CD4-positive, alpha-beta memory T cell (primary cell): ENCODE results near the gene FBXL19. TPM values are rescaled to one million over a fixed set of nuclear protein-coding genes. Genes with fewer than 3 reads are reported as not detected.

ENCODE experiments used
- CTCF ChIA-PET: fragments of 350-600 bp; sonication (Branson Sonifier 250); formaldehyde crosslinking; loops from one replicate; lab custom pipeline; 2021; ENCODE audit warnings: inconsistent platforms; ENCODE audit not compliant: partially characterized antibody; lab: Charles Lee
- POLR2A ChIA-PET: fragments of 350-600 bp; sonication (Branson Sonifier 250); formaldehyde crosslinking; loops from one replicate; lab custom pipeline; 2021; ENCODE audit not compliant: partially characterized antibody; lab: Charles Lee
- DNase-seq, 5 donors: peaks; one replicate each; pipeline versions ENCODE4 v3.0.0 to v3.0.0-alpha.2; 2020 to 2022; ENCODE audit warnings: mixed read lengths in 1 of 5
- H3K27ac ChIP-seq: one replicate; pipeline ENCODE4 v1.7.0; 2013; ENCODE audit warnings: low read depth, low read length
- H3K27me3 ChIP-seq: 2 replicates; pipeline ENCODE4 v1.7.0; 2013; ENCODE audit warnings: mild to moderate bottlenecking, low read length, moderate library complexity; ENCODE audit not compliant: insufficient read depth
- H3K36me3 ChIP-seq: 2 replicates; pipeline ENCODE4 v1.7.0; 2013; ENCODE audit warnings: mild to moderate bottlenecking, low read length, moderate library complexity; ENCODE audit not compliant: insufficient read depth
- H3K4me1 ChIP-seq: 2 replicates; pipeline ENCODE4 v1.7.0; 2013; ENCODE audit warnings: mild to moderate bottlenecking, low read length, moderate library complexity; ENCODE audit not compliant: insufficient read depth
- H3K4me3 ChIP-seq, 2 donors: one replicate each; pipeline ENCODE4 v1.7.0; 2013; ENCODE audit warnings: low read length in 2 of 2, mild to moderate bottlenecking in 1 of 2
- H3K9me3 ChIP-seq, 2 donors: one replicate each; pipeline ENCODE4 v1.7.0; 2013; ENCODE audit warnings: low read length in 2 of 2, control low read depth in 1 of 2; ENCODE audit not compliant: control insufficient read depth in 1 of 2
- H3K27ac Mint-ChIP-seq, 7 donors: one replicate each; pipeline ENCODE4 v1.8.0; 2020 to 2021; ENCODE audit warnings: mixed read lengths in 7 of 7, mild to moderate bottlenecking in 6 of 7, inconsistent platforms in 3 of 7, moderate library complexity in 3 of 7
- H3K27me3 Mint-ChIP-seq, 2 donors: one replicate each; pipeline ENCODE4 v1.8.0; 2020 to 2021; ENCODE audit warnings: mixed read lengths in 2 of 2
- H3K36me3 Mint-ChIP-seq, 2 donors: one replicate each; pipeline ENCODE4 v1.8.0; 2020 to 2021; ENCODE audit warnings: mixed read lengths in 2 of 2, inconsistent platforms in 1 of 2, mild to moderate bottlenecking in 1 of 2
- H3K4me1 Mint-ChIP-seq, 4 donors: one replicate each; pipeline ENCODE4 v1.8.0; 2020 to 2021; ENCODE audit warnings: mixed read lengths in 4 of 4, mild to moderate bottlenecking in 1 of 4
- H3K4me3 Mint-ChIP-seq, 8 donors: one replicate each; pipeline ENCODE4 v1.8.0; 2020 to 2021; ENCODE audit warnings: mixed read lengths in 8 of 8, mild to moderate bottlenecking in 7 of 8, moderate library complexity in 6 of 8, inconsistent platforms in 3 of 8
- H3K9me3 Mint-ChIP-seq, 8 donors: one replicate each; pipeline ENCODE4 v1.8.0; 2020 to 2021; ENCODE audit warnings: mixed read lengths in 8 of 8, mild to moderate bottlenecking in 5 of 8, inconsistent platforms in 3 of 8, moderate library complexity in 1 of 8
- intact Hi-C: fragments of 100-400 bp; cut with micrococcal nuclease; formaldehyde crosslinking; loops from one replicate; pipeline ENCODE4 v1.15.1; 2023
- polyA plus RNA-seq, 2 donors: library from polyadenylated mRNA; unstranded; fragments of 300-500 nt; fragmentation: Illumina TruSeq; gene quantifications; one replicate each; pipeline ENCODE4 v1.2.3, GENCODE V29; 2021
- total RNA-seq, 2 experiments: library from RNA; stranded (reverse); gene quantifications; one replicate each; pipeline ENCODE4 v1.2.3, GENCODE V29; 2021

FBXL19 gene
- total and polyA plus RNA-seq, 4 experiments from 2014 or later: 0.16 to 15.8 (median 15.6) TPM; not detected in 1

GRCh38 chr16:30941600-30942425 lies 18.4 kb downstream of the FBXL19 start:
- Mint-ChIP-seq H3K4me3 (peak overlapping the region in 3 of 8 donors; percentile 15 to 29 (median 29)), H3K27ac (peak overlapping the region in 4 of 7 donors; percentile 5 to 78 (median 49)), H3K27me3 (no peaks in the 10 kb centered on the region), H3K4me1 (peaks cover 9 to 24% (median 21%) of the 10 kb centered on the region in 4 donors), H3K9me3 (no peaks in the 10 kb centered on the region), H3K36me3 (peaks cover 0 to 11% of the 10 kb centered on the region in 2 donors)
- Histone ChIP-seq H3K27ac (no peak overlapping the region), H3K27me3 (no peaks in the 10 kb centered on the region), H3K4me3 (peak overlapping the region in 1 of 2 donors; percentile 22), H3K4me1 (peaks cover 9% of the 10 kb centered on the region), H3K9me3 (no peaks in the 10 kb centered on the region), H3K36me3 (no peaks in the 10 kb centered on the region)
- ChIA-PET POLR2A (interaction anchor here (0.6 to 1.9 kb wide), 9 partner anchors 8 to 331 kb away, joined by 3 to 10 read pairs (median 6); partner anchors contain the start of genes FBXL19 and ZNF689), CTCF (interaction anchor here (0.6 to 6.9 kb wide), 22 partner anchors 8 to 555 kb away, joined by 3 to 70 read pairs (median 4); partner anchors contain the start of genes ARMC5, FBXL19, PHKG2 and PRR14)
- intact Hi-C loops: loop anchor here (1.0 to 2.0 kb wide), 3 partner anchors 19 to 98 kb away; partner anchors contain the start of gene FBXL19
- peak; percentile 46 to 60 (median 59) for DNase-seq

DNA sequence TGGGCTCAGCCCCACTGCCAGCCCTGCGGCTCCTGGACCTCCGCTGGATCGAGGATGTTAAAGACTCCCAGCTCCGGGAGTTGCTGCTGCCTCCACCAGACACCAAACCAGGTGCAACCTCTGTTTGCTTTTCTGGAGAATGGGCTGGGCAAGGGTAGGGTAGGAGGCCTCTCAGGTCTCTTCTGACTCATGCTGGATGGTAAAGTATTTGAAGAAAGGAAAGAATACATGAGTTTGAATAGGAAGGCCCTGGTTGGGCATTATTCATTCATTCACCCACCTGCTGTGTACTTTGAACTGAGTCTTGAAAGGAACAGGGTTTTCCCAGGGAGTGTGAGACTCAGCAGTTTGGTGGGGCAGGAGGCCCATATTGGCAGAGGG lies 19.0 kb downstream of the FBXL19 start:
- Histone ChIP-seq H3K4me1 (peaks cover 9% of the 10 kb centered on the region), H3K36me3 (no peaks in the 10 kb centered on the region), H3K9me3 (no peaks in the 10 kb centered on the region), H3K27ac (no peak overlapping the region), H3K27me3 (no peaks in the 10 kb centered on the region), H3K4me3 (peak overlapping the region in 1 of 2 donors; percentile 22)
- peak overlapping the region in 1 of 8 donors; percentile 15 for H3K4me3 Mint-ChIP-seq
- ChIA-PET POLR2A (interaction anchor here (0.7 to 1.9 kb wide), 8 partner anchors 8 to 332 kb away, joined by 3 to 10 read pairs (median 4); partner anchors contain the start of genes FBXL19, SETD1A and ZNF689), CTCF (interaction anchor here (0.6 to 6.9 kb wide), 17 partner anchors 8 to 555 kb away, joined by 3 to 70 read pairs (median 4); partner anchors contain the start of gene PHKG2)
- DNase-seq: no peak
- H3K27ac Mint-ChIP-seq: peak overlapping the region in 3 of 7 donors; percentile 41 to 59 (median 50)
- intact Hi-C loops: loop anchor here (1.0 to 2.0 kb wide), 3 partner anchors 20 to 98 kb away; partner anchors contain the start of gene FBXL19
- H3K36me3 Mint-ChIP-seq: peaks cover 0 to 9% of the 10 kb centered on the region in 2 donors
- no peaks in the 10 kb centered on the region for H3K27me3 Mint-ChIP-seq
- peaks cover 9 to 24% (median 18%) of the 10 kb centered on the region in 4 donors for H3K4me1 Mint-ChIP-seq
- no peaks in the 10 kb centered on the region for H3K9me3 Mint-ChIP-seq

DNA sequence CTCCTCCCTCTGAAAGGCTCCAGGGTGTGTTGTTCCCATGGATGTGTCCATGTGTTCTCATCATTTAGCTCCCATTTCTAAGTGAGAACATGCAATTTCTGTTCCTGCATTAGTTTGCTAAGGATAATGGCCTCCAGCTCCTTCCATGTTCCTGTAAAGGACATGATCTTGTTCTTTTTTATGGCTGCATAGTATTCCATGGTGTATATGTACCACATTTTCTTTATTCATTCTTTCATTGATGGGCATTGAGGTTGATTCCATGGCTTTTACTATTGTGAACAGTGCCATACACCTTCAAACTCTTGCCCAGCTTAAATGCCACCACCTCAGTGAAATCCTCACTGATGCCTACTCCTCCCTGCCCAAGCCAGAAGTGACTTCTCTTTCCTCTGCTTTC lies 21.0 kb downstream of the FBXL19 start:
- Mint-ChIP-seq H3K27me3 (no peaks in the 10 kb centered on the region), H3K9me3 (no peaks in the 10 kb centered on the region), H3K36me3 (peaks cover 0 to 4% of the 10 kb centered on the region in 2 donors), H3K4me3 (no peak overlapping the region), H3K4me1 (peaks cover 5 to 18% (median 13%) of the 10 kb centered on the region in 4 donors), H3K27ac (peak overlapping the region in 3 of 7 donors; percentile 37 to 80 (median 63))
- H3K27me3 ChIP-seq: no peaks in the 10 kb centered on the region
- intact Hi-C loops: no loop called here
- CTCF ChIA-PET: interaction anchor here (0.9 to 6.9 kb wide), 3 partner anchors 10 to 106 kb away, joined by 3 to 65 read pairs (median 6); no protein-coding TSS in a partner anchor
- POLR2A ChIA-PET: interaction anchor here (0.5 to 0.9 kb wide), 3 partner anchors 14 to 1923 kb away, joined by 3 read pairs; no protein-coding TSS in a partner anchor
- peaks cover 9% of the 10 kb centered on the region for H3K4me1 ChIP-seq
- no peak overlapping the region for H3K27ac ChIP-seq
- no peaks in the 10 kb centered on the region for H3K9me3 ChIP-seq
- DNase-seq: no peak
- H3K4me3 ChIP-seq: no peak overlapping the region
- no peaks in the 10 kb centered on the region for H3K36me3 ChIP-seq

- CTCF ChIA-PET: no interaction called here
- POLR2A ChIA-PET: interaction anchor here (0.7 kb wide), 1 partner anchor 127 kb away, joined by 4 read pairs; the partner anchor contains the start of genes ZNF646 and ZNF668
- no peaks in the 10 kb centered on the region for H3K9me3 ChIP-seq
- no peaks in the 10 kb centered on the region for H3K9me3 Mint-ChIP-seq
- DNase-seq: no peak
- H3K36me3 Mint-ChIP-seq: peaks cover 0 to 8% of the 10 kb centered on the region in 2 donors
- peak overlapping the region in 3 of 8 donors; percentile 52 to 77 (median 57) for H3K4me3 Mint-ChIP-seq
- intact Hi-C loops: no loop called here
- no peaks in the 10 kb centered on the region for H3K27me3 ChIP-seq
- H3K4me1 Mint-ChIP-seq: peaks cover 11 to 36% (median 24%) of the 10 kb centered on the region in 4 donors
- H3K27ac Mint-ChIP-seq: peak overlapping the region in 4 of 7 donors; percentile 55 to 90 (median 72)
- H3K4me1 ChIP-seq: peaks cover 21% of the 10 kb centered on the region
- no peaks in the 10 kb centered on the region for H3K27me3 Mint-ChIP-seq
- H3K4me3 ChIP-seq: no peak overlapping the region
- H3K36me3 ChIP-seq: no peaks in the 10 kb centered on the region
- no peak overlapping the region for H3K27ac ChIP-seq
Observed at GRCh38 chr16:30946671-30947540, 23.5 kb downstream of the FBXL19 start.

- Mint-ChIP-seq H3K4me1 (peaks cover 9 to 30% (median 20%) of the 10 kb centered on the region in 4 donors), H3K36me3 (peaks cover 0 to 8% of the 10 kb centered on the region in 2 donors), H3K9me3 (no peaks in the 10 kb centered on the region), H3K27ac (no peak overlapping the region), H3K27me3 (no peaks in the 10 kb centered on the region), H3K4me3 (no peak overlapping the region)
- H3K9me3 ChIP-seq: no peaks in the 10 kb centered on the region
- POLR2A ChIA-PET: interaction anchor here (0.7 kb wide), 1 partner anchor 127 kb away, joined by 4 read pairs; the partner anchor contains the start of genes ZNF646 and ZNF668
- intact Hi-C loops: no loop called here
- no peak for DNase-seq
- CTCF ChIA-PET: no interaction called here
- H3K4me1 ChIP-seq: peaks cover 15% of the 10 kb centered on the region
- H3K27ac ChIP-seq: no peak overlapping the region
- H3K4me3 ChIP-seq: no peak overlapping the region
- no peaks in the 10 kb centered on the region for H3K36me3 ChIP-seq
- H3K27me3 ChIP-seq: no peaks in the 10 kb centered on the region
Observed at GRCh38 chr16:30947541-30947858, 24.1 kb downstream of the FBXL19 start.

GRCh38 chr16:30947859-30948666 lies 24.7 kb downstream of the FBXL19 start:
- intact Hi-C loops: no loop called here
- H3K9me3 Mint-ChIP-seq: no peaks in the 10 kb centered on the region
- Histone ChIP-seq H3K27ac (no peak overlapping the region), H3K9me3 (no peaks in the 10 kb centered on the region), H3K36me3 (no peaks in the 10 kb centered on the region), H3K27me3 (no peaks in the 10 kb centered on the region), H3K4me3 (no peak overlapping the region), H3K4me1 (peaks cover 15% of the 10 kb centered on the region)
- no peaks in the 10 kb centered on the region for H3K27me3 Mint-ChIP-seq
- ChIA-PET CTCF (interaction anchor here (0.7 to 1.4 kb wide), 2 partner anchors 47 to 921 kb away, joined by 3 read pairs; no protein-coding TSS in a partner anchor), POLR2A (interaction anchor here (1.8 kb wide), 1 partner anchor 195 kb away, joined by 10 read pairs; no protein-coding TSS in a partner anchor)
- DNase-seq: no peak
- H3K4me1 Mint-ChIP-seq: peaks cover 9 to 26% (median 20%) of the 10 kb centered on the region in 4 donors
- peaks cover 0 to 8% of the 10 kb centered on the region in 2 donors for H3K36me3 Mint-ChIP-seq
- H3K27ac Mint-ChIP-seq: peak overlapping the region in 4 of 7 donors; percentile 35 to 83 (median 68)
- H3K4me3 Mint-ChIP-seq: peak overlapping the region in 2 of 8 donors; percentile 21 to 63
